Measurements from ENCODE around the gene ANKRD22. TPM values are rescaled to one million over a fixed set of nuclear protein-coding genes. Genes with fewer than 3 reads are reported as not detected.
"Not testable (repeated sequence)": the region's sequence is repeated elsewhere in the genome, so short reads cannot be mapped to it uniquely, and the experiment has no call there.

ANKRD22 gene
- total RNA-seq, 1 donor from 2014 or later = not detected

DNA sequence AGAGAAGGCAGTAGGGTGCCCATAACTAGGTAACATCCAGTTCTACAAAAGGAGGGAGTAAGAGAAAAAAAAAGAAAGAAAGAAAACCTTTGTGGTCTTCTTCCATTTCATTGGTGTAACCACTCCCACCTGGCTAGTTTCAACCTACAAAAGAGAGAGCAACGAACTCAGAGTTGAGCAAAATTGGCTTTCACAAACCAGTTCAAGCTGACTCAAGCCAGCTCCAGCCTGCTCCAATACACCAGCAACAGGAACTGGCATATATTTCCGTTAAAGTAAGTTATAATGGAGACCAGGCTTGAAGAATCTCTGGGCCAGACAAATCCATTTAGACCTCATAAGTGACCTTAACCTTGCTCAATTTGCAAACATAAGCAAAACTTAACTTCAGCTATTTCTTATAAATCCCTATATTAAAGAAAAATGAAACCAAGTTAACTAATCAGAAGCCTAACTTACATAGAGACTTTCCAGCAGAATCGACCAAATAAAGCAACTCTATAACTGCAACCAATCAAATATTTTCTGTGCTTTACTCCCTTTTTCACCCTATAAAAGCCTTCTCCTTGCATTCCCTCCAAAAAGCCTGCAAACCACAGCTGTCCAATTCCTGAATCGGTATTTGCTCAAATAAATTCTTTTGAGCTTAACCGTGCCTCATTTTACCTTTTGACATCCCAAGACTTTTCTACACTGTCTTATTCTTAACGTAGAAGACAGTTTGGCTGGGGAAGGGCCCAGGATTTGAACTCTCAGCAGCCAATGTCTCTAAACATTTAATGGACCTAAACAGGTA is 10.1 kb downstream of the ANKRD22 start:
- no peak overlapping the region for H3K4me3 Mint-ChIP-seq (ENCODE audit: unreplicated experiment)
- peaks cover 16% of the 10 kb centered on the region for H3K27me3 Mint-ChIP-seq (ENCODE audit: low read depth)
- TF ChIP-seq, protein P1, sequence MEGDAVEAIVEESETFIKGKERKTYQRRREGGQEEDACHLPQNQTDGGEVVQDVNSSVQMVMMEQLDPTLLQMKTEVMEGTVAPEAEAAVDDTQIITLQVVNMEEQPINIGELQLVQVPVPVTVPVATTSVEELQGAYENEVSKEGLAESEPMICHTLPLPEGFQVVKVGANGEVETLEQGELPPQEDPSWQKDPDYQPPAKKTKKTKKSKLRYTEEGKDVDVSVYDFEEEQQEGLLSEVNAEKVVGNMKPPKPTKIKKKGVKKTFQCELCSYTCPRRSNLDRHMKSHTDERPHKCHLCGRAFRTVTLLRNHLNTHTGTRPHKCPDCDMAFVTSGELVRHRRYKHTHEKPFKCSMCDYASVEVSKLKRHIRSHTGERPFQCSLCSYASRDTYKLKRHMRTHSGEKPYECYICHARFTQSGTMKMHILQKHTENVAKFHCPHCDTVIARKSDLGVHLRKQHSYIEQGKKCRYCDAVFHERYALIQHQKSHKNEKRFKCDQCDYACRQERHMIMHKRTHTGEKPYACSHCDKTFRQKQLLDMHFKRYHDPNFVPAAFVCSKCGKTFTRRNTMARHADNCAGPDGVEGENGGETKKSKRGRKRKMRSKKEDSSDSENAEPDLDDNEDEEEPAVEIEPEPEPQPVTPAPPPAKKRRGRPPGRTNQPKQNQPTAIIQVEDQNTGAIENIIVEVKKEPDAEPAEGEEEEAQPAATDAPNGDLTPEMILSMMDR (IDR thresholded peaks at IDR 0.05) = no peak
- peaks cover 1% of the 10 kb centered on the region for H3K36me3 Mint-ChIP-seq (ENCODE audit: low read depth)
- DNase-seq (ENCODE audit: low spot score) = no peak
- no peak overlapping the region for H3K27ac Mint-ChIP-seq (ENCODE audit: unreplicated experiment)
- H3K4me1 Mint-ChIP-seq (ENCODE audit: low read depth) = no peaks in the 10 kb centered on the region
- H3K9me3 Mint-ChIP-seq (ENCODE audit: low read depth) = no peaks in the 10 kb centered on the region

DNA sequence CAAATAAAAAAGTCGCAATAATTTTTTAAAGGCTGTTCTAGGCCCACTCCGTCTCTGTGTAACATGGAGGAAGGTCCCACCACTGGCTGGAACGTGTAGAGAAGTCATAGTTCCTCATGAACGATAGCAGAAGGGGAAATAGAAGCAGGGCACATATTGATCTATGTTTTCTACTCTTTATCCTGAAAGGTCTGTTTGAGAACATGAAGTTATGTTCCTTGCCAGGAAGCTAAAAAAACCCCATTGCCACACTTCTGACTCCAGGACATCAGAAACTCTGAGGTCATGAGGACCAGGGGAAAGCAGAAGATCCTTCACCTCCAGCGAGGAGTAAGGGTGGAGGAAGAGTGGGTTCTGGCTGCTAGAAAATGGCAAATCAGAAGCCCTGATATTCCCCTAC is 10.8 kb downstream of the ANKRD22 start:
- DNase-seq (ENCODE audit: low spot score) = no peak
- Mint-ChIP-seq H3K27ac (ENCODE audit: unreplicated experiment) (no peak overlapping the region), H3K4me1 (ENCODE audit: low read depth) (no peaks in the 10 kb centered on the region), H3K4me3 (ENCODE audit: unreplicated experiment) (no peak overlapping the region), H3K9me3 (ENCODE audit: low read depth) (no peaks in the 10 kb centered on the region), H3K27me3 (ENCODE audit: low read depth) (peaks cover 16% of the 10 kb centered on the region), H3K36me3 (ENCODE audit: low read depth) (peaks cover 1% of the 10 kb centered on the region)
- TF ChIP-seq, protein P1 (IDR thresholded peaks at IDR 0.05) = no peak

DNA sequence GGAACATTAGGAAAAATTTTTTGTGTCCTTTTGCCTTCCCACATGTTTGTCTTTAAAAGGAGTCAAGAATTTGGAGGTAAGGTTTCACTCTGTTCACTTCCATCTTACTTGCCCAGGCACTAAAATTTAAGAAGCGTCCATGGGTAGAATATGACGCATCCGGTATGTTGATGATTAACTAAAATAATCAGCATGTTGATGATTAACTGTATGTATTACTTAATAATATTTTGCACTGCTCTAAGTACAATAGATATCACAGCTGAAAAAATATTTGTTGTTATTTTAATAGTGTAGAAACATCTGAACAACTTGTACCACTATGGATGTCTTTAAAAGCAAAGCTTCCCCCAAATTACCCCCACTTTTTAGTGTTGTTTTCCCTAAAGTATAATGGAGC is 11.5 kb downstream of the ANKRD22 start:
- no peak for DNase-seq (ENCODE audit: low spot score)
- TF ChIP-seq, protein P1 (IDR thresholded peaks at IDR 0.05) = no peak
- Mint-ChIP-seq H3K27me3 (ENCODE audit: low read depth) (peaks cover 13% of the 10 kb centered on the region), H3K4me1 (ENCODE audit: low read depth) (no peaks in the 10 kb centered on the region), H3K9me3 (ENCODE audit: low read depth) (no peaks in the 10 kb centered on the region), H3K4me3 (ENCODE audit: unreplicated experiment) (no peak overlapping the region), H3K27ac (ENCODE audit: unreplicated experiment) (no peak overlapping the region), H3K36me3 (ENCODE audit: low read depth) (peaks cover 1% of the 10 kb centered on the region)

DNA sequence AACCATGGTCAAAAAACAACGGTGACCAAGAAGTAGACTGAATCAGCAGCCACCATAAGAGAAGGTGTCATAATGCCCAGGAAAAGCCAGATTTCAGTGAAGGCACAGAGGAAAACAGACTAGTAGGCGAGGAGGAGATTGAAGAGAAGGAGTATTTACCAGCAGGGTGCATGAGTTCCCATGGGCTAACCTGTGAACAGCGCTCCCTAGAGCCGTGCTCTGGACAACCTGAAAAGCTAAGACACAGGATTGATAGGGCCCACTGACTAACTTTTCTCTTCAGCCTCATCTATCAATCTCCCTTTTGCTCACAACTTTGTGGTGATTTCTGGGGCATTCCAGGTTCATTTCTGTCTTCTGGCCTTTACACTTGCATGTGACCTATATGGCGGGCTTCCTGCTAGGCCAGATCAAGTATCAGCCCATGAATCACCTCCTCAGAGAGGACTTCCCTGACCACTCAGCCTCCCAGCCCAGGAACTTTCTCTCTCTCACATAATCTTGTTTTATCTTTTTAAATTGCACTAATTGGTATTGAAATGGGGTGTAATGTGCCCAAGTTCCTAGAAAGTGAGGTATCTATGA is 12.8 kb downstream of the ANKRD22 start:
- Mint-ChIP-seq H3K27me3 (ENCODE audit: low read depth) (peaks cover 7% of the 10 kb centered on the region), H3K36me3 (ENCODE audit: low read depth) (no peaks in the 10 kb centered on the region), H3K4me3 (ENCODE audit: unreplicated experiment) (no peak overlapping the region), H3K4me1 (ENCODE audit: low read depth) (no peaks in the 10 kb centered on the region), H3K9me3 (ENCODE audit: low read depth) (no peaks in the 10 kb centered on the region), H3K27ac (ENCODE audit: unreplicated experiment) (no peak overlapping the region)
- TF ChIP-seq, protein P1 (IDR thresholded peaks at IDR 0.05) = no peak
- DNase-seq (ENCODE audit: low spot score) = no peak

DNA sequence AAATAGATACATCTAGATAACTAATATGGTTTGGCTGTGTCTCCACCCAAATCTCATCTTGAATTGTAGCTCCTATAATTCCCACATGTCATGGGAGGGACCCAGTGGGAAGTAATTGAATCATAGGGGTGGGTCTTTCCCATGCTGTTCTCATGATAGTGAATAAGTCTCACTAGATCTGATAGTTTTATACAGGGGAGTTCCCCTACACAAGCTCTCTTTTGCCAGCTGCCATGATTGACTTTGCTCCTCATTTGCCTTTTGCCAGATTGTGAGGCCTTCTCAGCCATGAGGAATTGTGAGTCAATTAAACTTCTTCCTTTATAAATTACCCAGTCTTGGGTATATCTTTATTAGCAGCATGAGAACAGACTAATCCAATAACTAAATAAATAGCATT is 14.0 kb downstream of the ANKRD22 start:
- not testable (repeated sequence) for H3K27ac Mint-ChIP-seq (ENCODE audit: unreplicated experiment); H3K36me3 Mint-ChIP-seq (ENCODE audit: low read depth); H3K4me3 Mint-ChIP-seq (ENCODE audit: unreplicated experiment); DNase-seq (ENCODE audit: low spot score); H3K4me1 Mint-ChIP-seq (ENCODE audit: low read depth); H3K9me3 Mint-ChIP-seq (ENCODE audit: low read depth); H3K27me3 Mint-ChIP-seq (ENCODE audit: low read depth)

DNA sequence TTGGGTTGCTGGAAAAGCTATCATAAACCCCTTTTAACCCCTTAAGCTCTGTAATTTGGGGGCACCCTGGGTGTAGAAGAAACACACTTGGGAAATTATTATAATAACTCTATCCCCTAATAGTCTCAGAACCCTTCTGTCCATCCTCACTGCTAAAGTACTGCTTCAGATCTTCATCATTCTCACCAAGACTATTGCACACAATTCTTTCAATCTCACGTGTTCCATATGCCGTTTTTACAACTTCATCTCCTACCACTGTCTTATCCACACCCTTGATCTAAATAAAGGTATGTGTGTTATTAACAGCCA is 15.8 kb downstream of the ANKRD22 start:
- Mint-ChIP-seq H3K4me1 (ENCODE audit: low read depth) (no peaks in the 10 kb centered on the region), H3K27me3 (ENCODE audit: low read depth) (peaks cover 15% of the 10 kb centered on the region), H3K36me3 (ENCODE audit: low read depth) (no peaks in the 10 kb centered on the region), H3K4me3 (ENCODE audit: unreplicated experiment) (no peak overlapping the region), H3K27ac (ENCODE audit: unreplicated experiment) (no peak overlapping the region), H3K9me3 (ENCODE audit: low read depth) (no peaks in the 10 kb centered on the region)
- TF ChIP-seq, protein P1 (IDR thresholded peaks at IDR 0.05) = peak; percentile 51
- no peak for DNase-seq (ENCODE audit: low spot score)

Data from chondrocyte (in vitro differentiated cells).